ENCODE data around the gene EML5.
"Not testable (repeated sequence)": the region's sequence is repeated elsewhere in the genome, so short reads cannot be mapped to it uniquely, and the experiment has no call there.

EML5 gene

DNA sequence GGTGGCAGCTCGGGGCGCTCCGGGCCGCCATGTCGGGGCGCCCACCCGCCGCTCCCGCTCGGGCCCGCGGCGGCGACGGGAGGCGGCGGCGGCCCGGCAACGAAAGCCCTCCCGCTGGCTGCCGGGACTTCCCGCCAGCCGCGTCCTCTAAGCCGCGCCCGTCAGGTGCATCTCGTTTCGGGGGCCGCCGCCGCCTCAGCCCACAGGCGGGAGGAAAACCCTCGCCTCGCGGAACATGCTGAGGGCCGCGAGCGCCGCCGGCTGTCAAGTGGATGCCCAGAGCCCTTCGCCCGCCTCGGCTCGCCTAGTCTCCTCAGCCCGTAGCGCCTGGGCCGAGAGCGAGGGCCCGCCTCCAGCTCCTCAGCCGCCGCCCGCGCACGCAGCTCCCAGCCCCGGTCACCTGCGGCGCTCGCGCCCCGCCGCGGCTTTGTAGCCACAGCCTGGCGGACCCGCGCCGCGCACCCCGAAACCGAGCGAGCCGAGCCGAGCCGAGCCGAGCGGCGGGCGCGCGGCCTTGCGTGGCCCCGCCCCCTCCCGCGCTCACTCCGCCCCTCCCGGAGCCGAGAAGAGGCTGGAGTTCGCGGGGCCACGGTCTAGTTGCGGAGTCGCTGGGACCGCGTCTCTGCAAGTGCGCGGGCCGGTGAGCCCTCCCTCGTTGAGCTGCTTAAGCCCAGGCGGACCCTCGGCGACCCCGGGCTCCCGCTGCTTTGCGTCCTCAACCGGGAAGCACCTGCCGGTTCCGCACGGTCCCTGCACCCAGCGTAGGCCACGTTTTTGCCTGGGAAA lies at the start of gene EML5:
Gene EML5 (minus strand): TSS at position 481 of the 786 bp plus-strand sequence. CDS start 450 bp downstream, at position 31.
- peak; percentile 71 to 81 for DNase-seq (ENCODE audit: low read depth in 2 of 2)

DNA sequence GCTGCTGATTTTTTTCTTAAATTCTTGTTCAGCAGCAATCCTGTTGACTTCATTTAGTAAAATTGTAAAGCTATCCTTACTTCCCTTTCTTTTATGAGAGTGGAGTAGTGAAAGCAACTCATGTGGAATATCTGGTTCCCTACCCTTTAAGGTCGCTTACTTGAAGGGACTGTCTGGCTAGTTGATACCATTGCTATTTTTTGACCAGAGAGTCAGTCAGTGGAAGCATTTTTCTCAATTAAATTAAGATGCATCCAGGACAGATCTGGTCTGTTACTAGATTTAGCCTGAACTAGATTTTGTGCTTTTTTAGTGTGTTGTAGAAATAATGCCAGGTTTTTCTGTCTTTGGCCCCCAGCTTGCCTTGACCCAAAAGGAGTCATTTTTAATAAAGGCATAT lies 49.7 kb upstream of the EML5 start:
- no peak for DNase-seq (ENCODE audit: low read depth in 2 of 2)

DNA sequence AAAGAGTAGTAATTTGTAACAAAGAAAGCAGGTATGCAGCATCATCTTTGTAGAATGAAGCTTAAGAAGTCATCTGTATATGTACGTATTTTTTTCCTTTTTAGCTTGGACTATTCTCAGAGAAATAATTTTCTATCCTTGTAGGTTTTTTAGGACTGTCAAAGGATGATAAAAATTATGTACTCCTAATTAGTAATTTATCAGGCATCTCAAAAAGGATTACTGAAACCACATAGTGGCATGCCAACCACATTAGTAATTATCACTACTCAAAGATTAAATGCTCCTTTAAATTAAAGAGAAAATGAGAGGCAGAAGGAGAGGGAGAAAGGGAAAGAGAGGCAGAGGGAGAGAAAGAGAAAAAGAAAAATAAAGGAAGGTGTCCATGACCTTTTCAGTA lies 49.0 kb upstream of the EML5 start:
- no peak for DNase-seq (ENCODE audit: low read depth in 2 of 2)

DNA sequence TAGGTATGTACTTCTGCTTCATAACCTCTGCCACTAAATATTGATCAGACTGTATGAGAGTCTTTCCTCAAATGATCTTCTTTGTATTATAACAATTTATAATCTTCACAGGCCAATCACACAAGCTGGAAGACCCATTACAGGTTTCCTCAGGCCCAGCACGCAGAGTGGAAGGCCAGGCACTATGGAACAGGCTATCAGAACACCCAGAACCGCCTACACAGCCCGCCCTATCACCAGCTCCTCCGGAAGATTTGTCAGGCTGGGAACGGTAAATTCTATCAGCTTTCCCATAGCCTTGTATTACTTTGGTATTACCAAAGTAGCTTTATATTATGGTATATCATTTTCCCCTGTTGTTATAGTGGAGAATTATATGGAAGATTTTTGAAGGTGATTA lies 48.2 kb upstream of the EML5 start:
- DNase-seq (ENCODE audit: low read depth in 2 of 2) = no peak

DNA sequence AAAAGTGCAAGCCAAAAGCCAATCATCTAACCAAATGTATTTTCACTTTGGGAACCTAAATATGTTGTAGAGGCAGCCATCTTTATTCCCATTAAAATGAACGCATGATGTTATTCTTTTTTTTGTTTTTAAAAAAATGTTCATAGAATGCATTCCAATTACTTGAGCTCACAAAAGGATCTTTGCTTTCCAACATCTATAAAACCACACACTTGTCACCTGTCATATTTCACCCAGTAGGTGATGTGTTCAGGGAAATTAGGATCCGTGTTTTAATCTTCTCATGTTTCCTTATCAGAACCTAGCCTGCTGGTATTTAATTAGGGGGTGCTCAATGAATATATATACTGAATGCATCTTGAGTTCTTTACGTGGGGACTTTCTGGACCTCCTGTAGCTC lies 45.3 kb upstream of the EML5 start:
- DNase-seq (ENCODE audit: low read depth in 2 of 2) = no peak

DNA sequence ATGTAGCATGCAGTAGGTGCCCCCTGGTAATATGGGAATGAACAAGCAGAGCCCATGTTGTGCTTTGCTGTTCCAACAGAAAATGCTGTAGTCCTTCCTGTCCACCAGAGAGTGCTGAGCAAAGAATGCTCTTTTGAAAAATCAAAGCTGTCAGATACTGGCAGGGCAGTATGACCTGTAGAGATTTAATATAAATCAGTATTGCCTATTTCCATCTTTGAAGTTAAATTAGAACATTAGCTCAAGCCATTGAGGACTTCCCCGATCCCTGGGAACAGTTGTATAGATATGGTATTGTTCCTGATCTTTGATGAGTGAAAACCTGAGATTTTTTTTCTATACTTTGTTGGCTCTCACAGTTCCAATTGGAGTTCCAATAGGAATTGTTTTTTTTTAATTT lies 44.7 kb upstream of the EML5 start:
- no peak for DNase-seq (ENCODE audit: low read depth in 2 of 2)

DNA sequence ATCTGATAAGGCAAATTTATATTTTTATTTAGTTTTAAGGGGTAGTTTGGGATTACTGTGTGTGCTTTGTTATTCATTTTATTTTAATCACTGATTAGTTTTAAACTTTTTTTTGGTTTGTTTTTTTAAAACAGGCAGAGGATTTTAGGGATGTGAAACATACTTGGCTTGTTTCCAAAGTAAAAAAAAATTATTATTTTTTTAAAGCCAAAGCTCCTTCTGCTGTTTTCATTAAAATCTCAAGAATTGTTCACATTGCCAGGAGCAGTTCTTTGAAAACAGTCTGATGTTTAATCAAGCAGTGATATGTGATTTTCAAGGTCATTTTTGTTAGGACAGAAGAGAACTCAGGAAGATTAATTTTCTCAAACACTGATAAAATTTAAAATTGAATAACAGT lies 42.9 kb upstream of the EML5 start:
- no peak for DNase-seq (ENCODE audit: low read depth in 2 of 2)

DNA sequence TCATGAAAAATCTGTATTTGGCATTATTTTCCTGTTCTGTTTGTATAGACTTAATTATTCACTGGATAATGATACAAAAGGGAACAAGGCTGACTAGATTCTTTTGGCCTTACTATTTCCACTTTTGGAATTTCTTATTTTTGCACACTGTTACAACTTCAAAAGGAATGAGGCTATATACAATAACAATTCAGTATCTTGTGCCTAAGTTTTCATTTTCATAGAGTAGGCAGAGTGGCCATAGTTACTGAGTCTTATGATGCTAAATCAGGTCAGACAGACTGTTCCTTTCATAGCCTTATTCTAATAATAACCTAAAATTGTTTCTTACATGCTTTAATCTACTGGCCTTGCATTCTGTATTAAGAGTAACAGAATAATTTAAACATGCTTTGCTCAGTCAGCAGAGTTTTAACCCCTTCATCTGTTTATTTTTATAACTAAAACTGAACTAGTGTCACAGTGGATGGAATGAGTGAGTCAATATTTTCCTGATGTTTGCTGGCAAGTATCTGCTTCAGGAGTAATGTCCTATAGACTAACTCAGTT lies 42.2 kb upstream of the EML5 start:
- no peak for DNase-seq (ENCODE audit: low read depth in 2 of 2)

DNA sequence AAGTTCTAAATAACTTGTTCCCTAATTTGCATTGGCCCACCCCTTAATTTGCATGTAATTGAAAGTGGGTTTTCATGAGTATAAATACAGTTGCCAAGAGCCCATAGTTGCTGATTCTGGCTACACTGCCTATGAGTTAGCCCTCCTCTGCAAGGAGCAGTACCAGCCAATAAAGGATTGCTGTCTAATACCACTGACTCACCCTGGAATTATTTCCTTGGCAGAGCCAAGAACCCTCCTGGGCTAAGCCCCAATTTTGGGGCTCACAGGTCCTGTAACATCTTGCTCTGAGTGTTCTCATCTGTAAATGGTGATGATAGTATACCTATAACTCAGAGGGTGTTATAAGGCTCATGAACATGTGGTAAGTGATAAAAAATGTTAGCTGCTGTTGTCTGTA lies 38.5 kb upstream of the EML5 start:
- DNase-seq (ENCODE audit: low read depth in 2 of 2) = no peak

DNA sequence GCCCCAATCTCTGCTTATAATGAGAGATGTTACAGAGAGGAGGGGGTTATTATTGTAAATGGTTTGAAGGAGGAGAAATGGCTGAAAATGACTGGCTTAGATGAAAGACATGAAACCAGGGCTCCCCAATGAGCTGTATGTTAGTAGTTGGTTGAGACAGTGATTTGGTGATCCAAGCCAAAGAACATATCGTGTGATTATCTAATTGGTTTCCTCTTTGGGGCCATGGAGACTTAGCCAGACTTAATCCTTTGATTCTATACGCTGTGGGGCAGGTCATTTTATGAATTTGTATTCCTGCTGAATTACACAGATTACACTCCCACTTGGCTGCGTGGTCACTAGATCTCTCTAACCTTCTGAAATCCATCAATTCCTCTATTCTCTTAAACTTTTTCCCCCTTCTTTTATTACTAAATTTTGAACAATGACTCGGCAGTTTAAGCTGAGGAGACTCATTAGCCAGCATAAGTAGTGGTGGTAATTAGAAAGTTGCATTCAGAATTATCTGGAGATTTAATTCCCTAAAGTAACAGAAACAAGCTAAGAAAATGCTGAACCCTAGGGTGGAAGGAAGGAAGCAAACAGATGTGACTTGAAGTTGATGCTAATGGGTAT lies 37.0 kb upstream of the EML5 start:
- DNase-seq (ENCODE audit: low read depth in 2 of 2) = no peak

DNA sequence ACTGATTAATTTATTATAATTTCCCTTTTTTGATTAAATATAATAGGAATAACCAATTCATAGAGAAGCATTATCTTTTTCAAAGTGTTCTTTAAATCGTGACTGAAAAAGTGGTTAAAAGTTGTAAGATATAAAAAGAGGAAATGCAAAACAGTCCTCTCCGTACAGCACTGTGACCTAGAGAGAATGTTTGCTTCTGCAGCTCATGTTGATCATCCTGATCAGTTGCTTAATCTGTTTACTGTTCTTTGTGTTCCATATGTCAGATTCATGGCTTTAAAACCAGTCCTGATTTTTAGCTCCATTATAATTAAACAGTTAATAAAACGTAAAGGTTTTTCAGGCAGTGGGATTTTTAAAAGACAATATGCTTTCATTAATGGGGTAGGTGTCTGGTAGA lies 36.4 kb upstream of the EML5 start:
- no peak for DNase-seq (ENCODE audit: low read depth in 2 of 2)

DNA sequence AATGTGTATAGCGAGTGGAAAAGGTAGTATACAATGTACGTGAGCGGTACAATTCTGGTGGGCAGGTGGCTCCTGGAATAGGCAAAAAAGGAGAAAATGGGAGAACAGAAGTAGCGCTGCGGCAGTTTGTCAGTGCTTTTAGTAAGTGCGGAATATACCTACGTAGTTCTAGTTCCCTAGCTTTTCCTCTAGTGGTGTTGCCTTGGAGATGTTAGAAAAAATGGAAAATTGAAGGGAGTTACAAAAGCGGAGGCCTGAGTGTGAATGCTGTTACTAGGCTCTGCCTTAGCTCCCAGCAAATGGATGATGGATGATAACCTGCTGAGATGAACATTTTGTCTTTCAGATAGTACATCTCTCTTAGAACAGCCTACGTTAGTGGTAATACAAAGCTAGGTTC lies 32.8 kb upstream of the EML5 start:
- no peak for DNase-seq (ENCODE audit: low read depth in 2 of 2)

DNA sequence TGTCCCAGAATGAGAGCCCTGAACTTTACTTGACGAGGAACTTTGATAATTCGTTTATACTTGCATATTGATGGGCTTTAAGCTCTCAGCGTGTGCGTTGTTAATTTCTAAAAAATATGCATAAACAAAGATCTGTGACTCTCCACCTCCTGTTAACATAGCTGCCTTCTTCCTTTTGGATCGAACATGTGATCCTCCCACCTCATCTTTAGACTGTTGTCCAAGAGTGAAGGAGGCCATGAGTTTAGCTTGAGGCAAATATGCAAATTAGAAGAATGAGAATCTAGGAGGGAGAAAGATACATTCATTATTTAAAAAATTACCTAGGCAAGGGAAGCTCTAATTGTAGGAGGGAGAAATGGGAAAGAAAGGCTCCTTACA lies 32.3 kb upstream of the EML5 start:
- DNase-seq (ENCODE audit: low read depth in 2 of 2) = no peak

DNA sequence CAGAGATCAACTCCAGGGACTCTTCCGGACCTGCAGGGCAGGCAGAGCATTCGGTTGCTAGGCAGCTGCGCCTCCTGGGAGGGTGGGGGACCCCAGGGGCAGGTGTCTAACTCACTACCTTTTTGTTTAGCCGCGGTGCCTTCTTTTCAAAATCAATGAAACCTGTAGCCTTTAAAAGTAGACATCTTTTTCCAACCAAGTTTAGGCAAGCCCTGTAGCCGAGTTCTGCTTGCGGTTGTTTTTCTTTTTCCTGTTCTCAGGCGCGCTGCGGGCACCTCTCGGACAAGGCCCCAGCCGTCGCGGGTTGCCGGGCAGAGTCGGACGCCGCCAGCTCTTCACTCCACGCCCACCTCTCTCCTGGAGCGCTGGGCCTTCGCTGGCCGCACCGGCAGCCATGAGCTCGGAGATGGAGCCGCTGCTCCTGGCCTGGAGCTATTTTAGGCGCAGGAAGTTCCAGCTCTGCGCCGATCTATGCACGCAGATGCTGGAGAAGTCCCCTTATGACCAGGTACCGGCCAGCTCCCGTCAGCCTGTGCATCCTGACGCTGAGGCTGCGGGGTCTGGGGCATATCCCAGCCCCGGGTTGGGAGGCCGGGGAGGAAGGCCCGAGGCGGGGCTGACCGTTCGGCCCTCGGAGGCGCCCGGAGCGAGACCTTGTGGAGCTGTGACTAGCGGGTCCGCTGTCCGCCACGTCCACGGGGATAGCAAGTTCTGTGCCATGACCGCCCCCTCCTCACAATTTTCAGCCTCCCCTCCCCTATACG lies 31.7 kb upstream of the EML5 start, which contains the start of gene TTC8:
Gene TTC8 (plus strand): TSS at position 338 of the 764 bp plus-strand sequence. CDS start 57 bp downstream, at position 395.
- DNase-seq (ENCODE audit: low read depth in 2 of 2) = peak; percentile 67 to 72

DNA sequence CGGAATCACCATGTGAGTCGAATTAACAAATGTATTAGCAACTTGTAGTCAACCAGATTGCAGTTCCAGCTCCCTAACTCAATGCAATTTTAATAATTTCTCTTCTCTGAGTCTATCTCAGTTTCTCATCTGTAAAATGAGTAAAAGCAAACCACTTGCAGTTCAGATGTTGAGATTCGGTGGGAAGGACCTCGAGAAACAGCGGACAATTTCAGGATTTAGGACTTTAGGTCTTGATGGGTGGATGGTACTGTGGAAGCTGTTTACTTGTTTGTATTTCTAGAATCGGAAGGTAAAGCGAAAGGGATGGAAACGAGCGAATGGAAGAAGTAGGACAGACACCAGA lies 31.2 kb upstream of the EML5 start:
- DNase-seq (ENCODE audit: low read depth in 2 of 2) = no peak

DNA sequence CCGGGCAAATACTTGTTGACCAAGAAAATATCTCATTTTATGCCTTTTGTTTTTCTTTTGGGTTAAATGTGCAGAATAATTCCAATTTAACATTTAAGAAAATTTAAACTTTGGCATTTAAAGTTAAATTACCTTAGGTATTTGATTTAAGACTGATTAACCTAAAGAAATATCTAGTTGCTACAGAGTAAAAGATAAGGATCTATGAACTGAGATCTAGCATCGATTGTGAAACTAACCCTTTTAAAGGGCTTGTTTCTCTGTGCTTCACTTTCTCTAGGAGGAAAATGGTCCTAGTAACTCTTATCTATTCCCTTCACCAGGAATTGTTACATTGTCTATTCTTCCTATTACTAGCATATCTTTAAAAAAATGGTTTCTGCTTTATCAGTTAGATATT lies 29.1 kb upstream of the EML5 start:
- no peak for DNase-seq (ENCODE audit: low read depth in 2 of 2)

DNA sequence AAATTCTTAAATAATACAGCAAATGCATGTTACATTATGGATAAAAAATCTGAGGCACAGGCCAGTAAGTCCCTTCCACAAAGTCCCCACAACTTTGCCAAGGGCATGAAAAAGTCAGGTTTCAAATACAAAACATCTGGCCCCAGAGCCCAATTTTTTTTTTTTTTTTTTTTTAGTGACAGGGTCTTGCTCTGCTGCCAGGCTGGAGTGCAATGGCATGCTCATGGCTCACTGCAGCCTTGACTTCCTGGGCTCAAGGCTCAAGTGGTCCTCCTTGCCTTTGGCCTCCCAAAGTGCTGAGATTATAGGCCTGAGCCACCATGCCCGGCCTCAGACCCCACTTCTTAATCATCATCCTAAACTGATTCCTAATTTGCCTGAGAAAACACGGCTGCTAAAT lies 28.6 kb upstream of the EML5 start:
- DNase-seq (ENCODE audit: low read depth in 2 of 2) = no peak

DNA sequence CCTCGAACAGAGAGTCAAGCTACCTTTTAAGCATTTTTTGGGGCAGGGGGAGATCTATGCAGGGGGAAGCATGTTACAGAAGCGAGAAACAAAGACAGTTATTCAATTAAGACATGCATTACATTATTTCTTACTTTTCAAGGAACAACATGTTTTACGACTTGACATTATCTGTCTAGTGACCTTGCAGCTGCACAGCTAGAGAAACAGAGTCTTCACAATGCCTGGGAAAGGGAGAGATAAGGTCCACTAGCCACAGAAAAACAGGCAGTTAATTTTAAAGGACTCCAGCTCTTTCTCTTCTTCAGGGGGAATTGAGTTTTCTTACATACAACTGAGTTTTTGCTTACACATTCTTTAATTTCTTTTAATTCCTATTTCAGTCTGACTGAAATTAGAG lies 26.9 kb upstream of the EML5 start:
- DNase-seq (ENCODE audit: low read depth in 2 of 2) = not testable (repeated sequence)

DNA sequence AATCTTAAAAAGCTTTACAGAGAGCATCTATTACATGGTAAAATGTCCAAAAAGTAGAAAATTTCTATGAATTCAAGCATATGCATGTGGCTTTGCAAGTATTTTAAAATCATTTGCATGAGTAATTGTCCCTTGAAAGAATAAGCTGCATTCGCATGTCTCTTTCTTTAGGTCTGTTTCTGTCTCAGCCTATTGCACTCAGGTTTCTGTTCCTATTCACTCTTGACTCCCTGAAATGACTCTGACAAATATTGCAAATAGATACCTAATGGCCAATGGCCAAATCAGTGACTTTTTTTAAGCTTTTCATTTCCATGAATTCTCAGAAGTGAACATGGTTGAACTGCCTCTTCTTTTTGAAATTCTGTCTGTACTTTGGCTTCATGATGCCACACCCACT lies 25.3 kb upstream of the EML5 start:
- DNase-seq (ENCODE audit: low read depth in 2 of 2) = no peak

DNA sequence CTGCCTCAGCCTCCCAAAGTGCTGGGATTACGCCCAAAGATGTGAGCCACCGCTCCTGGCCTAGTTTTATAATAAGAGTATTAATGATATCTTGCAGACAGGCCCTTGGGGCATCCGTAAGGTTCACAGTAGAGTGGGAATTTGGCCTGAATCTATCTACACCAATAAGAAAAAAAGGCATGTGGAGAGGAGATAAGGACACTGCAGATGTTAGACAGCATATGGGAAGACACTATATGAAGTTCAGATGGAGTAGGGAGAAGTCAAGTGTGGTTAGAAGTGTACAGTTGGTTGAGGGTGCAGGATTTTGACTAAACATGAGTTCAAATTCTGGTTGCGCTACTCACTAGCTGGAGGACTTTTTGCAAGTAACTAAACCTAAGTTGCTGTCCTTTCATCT lies 23.2 kb upstream of the EML5 start:
- no peak for DNase-seq (ENCODE audit: low read depth in 2 of 2)

DNA sequence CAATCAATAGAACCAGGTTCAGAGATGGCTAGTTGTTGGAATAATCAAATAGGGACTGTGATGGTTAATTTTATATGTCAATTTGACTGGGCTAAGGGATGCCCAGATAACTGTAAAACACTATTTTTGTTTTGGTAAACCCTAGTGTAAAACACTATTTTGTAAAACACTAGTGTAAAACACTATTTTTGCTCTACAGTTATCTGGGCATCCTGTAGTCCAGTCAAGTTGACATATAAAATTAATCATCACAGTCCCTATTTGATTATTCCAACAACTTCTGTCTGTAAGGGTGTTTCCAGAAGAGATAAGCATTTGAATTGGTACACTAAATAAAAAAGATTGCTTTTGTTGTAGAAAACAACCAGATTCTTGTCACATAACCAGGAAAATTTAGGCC lies 15.6 kb upstream of the EML5 start:
- DNase-seq (ENCODE audit: low read depth in 2 of 2) = no peak

DNA sequence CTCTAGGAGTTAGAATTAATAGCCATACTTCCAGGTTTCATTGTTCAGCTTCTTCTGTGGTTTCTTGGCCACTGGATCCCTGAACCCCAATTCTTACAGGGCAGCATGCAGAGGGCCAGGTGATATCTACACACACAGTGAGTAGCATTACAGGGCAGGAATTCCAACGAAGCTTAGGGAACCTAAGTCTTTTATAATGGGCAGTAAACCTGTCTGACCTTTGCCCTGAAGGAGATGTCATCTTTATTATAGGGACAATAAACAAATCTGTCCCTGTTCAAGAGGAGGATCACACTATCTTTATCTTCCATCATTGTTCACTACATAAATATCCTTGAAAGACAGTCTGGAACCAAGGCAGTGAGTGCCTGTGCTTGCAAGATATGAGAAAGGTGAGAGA lies 11.7 kb upstream of the EML5 start:
- no peak for DNase-seq (ENCODE audit: low read depth in 2 of 2)

DNA sequence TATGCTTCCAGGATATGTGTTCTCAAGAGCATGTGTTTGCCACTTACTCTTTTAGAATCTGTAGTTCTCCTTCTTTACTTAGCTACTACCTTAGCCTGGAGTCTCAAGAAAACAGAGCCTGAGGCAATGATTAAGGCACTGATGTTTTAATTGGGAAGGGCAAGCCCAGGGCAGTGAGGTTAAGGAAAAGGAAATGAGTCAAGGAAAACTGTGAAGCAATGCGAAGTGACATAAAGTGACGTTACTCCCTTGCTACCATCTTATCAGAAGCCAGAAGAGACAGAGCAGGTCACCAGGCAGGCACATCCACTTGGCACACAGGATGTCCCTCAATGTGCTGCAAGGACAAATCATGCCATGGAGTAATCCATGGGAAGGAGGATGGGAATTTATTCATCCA lies 11.3 kb upstream of the EML5 start:
- DNase-seq (ENCODE audit: low read depth in 2 of 2) = no peak

Data from stimulated activated CD4-positive, alpha-beta T cell treated with anti-CD3 and anti-CD28 coated beads, Interleukin-1b, Interleukin-23, amount 100 ng/mL, for 4 hours (primary cell).